22Rv1 (cell line): ENCODE measurements around the gene VENTX.

Source experiments
- H3K27ac ChIP-seq: fragments of 450-650 bp; 2 replicates; pipeline ENCODE4 v1.5.1; 2017
- CTCF ChIP-seq: fragments of 450-650 bp; IDR thresholded peaks from 2 replicates; pipeline ENCODE4 v1.5.1; 2017; ENCODE audit warnings: mild to moderate bottlenecking
- ZFX ChIP-seq: fragments of 450-650 bp; IDR thresholded peaks from 2 replicates; pipeline ENCODE4 v1.6.1; 2017; ENCODE audit warnings: antibody characterized with exemption, borderline replicate concordance

Gene VENTX

GRCh38 chr10:133287832-133288500 is 50.3 kb downstream of the VENTX start:
- no peak overlapping the region for H3K27ac ChIP-seq
- TF ChIP-seq ZFX: no peak
- TF ChIP-seq CTCF: no peak

DNA sequence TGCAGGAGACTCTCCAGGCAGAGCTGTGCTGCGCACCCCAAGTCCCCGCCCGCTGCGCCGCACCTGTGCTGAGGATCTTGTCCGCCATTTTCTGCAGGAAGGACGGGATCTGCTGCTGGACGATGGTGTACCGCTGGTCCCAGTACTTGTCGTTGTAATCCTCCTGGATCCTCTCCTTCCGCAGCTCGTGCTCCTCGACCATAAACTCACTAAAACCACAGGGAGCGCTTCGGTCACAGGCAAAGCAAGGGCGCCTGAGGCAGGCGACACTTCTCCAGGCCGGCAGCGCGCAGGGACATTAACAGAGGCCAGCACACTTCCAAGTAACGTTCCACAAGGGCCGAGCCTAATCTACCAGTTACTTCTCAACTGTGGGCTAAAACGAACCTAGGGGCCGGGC is 52.1 kb downstream of the VENTX start:
- TF ChIP-seq ZFX (no peak), CTCF (no peak)

More for the DNA sequence above, 52.1 kb downstream of the VENTX start:
- H3K27ac ChIP-seq: no peak overlapping the region
